Upper lobe of right lung (tissue), 1 donor: ENCODE measurements around the gene TSPAN14. TPM values are rescaled to one million over a fixed set of nuclear protein-coding genes. Genes with fewer than 3 reads are reported as not detected.
A peak's percentile ranks its signal among the peaks of the same experiment; 100 is the strongest.

Experiments used
- ATAC-seq: fragments of 200-7000 bp; cut with Tn5 transposase; one replicate; pipeline ENCODE4 v1.9.1; 2020; ENCODE audit warnings: mild to moderate bottlenecking, moderate library complexity
- DNase-seq: peaks from one replicate; pipeline ENCODE4 v3.0.0-alpha.2; 2020
- H3K27ac ChIP-seq: fragments of 200-600 bp; one replicate; pipeline ENCODE4 v1.8.0; 2022
- H3K27me3 ChIP-seq: fragments of 200-600 bp; one replicate; pipeline ENCODE4 v1.8.0; 2022; ENCODE audit warnings: mild to moderate bottlenecking
- H3K36me3 ChIP-seq: fragments of 200-600 bp; one replicate; pipeline ENCODE4 v1.8.0; 2022
- H3K4me1 ChIP-seq: fragments of 200-600 bp; one replicate; pipeline ENCODE4 v1.8.0; 2022
- H3K4me3 ChIP-seq: fragments of 200-600 bp; one replicate; pipeline ENCODE4 v1.8.0; 2022; ENCODE audit warnings: mild to moderate bottlenecking
- H3K9me3 ChIP-seq: fragments of 200-600 bp; one replicate; pipeline ENCODE4 v1.8.0; 2022
- intact Hi-C: fragments of 100-400 bp; cut with DNase I; formaldehyde crosslinking; loops from one replicate; pipeline ENCODE4 v1.11.0; 2022
- total RNA-seq: library from RNA; stranded (reverse); fragmentation: NEBNext Ultra II Directional; extraction: Animal tissue kit (Norgen Biotek cat#: 25700); gene quantifications from one replicate; pipeline ENCODE4 v1.2.1, GENCODE V29; 2021
- TF ChIP-seq, protein P1 (sequence below): fragments of 200-600 bp; IDR thresholded peaks from one replicate; pipeline ENCODE4 v1.8.0; 2022; ENCODE audit warnings: antibody characterized with exemption
- donor health status: DM: no; HTN: yes; CAD: no; lungs with severe emphysema.

The TSPAN14 gene
- total RNA-seq, 1 donor from 2014 or later = 157 TPM

DNA sequence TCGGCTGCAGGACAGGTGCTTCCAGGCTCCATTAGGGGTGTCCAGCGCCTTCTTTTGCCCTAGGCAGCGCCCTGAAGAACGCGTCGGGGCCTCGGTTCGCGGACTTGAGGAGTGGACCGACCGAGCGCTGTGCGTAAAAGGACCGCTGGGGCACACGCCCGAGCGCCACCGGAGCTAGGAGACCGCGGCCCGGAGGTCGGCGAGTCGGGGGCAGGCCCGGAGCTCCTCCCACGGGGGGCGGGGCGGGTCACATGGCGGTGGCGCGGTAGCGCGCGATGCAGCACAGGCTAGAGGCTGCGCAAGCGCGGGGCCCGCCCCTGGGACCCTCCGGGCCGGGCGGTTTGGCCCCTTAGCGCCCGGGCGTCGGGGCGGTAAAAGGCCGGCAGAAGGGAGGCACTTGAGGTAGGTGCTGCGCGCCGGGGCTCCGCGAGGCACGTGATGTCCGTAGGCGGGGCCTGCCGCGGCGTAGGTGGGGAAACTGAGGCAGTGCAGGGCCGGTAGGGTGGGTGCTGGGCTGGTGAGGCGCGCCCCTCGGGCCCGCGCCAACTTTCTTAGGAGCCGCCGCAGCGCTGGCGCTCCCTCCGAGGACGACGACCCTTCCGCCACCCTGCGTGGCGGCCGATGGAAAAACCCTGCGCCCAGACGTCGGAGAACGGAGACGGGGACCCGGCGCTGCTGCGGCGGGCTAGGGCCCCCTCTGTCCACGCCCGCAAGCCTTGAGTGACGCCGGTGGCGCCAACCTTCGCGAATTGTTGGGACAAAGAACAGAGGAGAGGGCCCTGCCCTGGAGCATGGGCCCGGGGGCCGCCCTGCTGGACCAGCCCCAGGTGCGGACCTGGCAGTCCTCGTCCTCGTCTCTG is 45.6 kb upstream of the TSPAN14 start, which contains the start of gene PRXL2A:
PRXL2A (plus strand) TSS at position 310 of the 860 bp plus-strand sequence. CDS start 11,917 bp downstream, outside the sequence.
- ATAC-seq (peak; percentile 95), DNase-seq (peak; percentile 95)
- Histone ChIP-seq H3K27ac (peak within 1 kb of the TSS; percentile 47), H3K36me3 (no peaks in the 10 kb centered on the region), H3K27me3 (no peaks in the 10 kb centered on the region), H3K4me3 (peak within 1 kb of the TSS; percentile 74), H3K4me1 (peaks cover 30% of the 10 kb centered on the region), H3K9me3 (no peaks in the 10 kb centered on the region)
- TF ChIP-seq, protein P1, sequence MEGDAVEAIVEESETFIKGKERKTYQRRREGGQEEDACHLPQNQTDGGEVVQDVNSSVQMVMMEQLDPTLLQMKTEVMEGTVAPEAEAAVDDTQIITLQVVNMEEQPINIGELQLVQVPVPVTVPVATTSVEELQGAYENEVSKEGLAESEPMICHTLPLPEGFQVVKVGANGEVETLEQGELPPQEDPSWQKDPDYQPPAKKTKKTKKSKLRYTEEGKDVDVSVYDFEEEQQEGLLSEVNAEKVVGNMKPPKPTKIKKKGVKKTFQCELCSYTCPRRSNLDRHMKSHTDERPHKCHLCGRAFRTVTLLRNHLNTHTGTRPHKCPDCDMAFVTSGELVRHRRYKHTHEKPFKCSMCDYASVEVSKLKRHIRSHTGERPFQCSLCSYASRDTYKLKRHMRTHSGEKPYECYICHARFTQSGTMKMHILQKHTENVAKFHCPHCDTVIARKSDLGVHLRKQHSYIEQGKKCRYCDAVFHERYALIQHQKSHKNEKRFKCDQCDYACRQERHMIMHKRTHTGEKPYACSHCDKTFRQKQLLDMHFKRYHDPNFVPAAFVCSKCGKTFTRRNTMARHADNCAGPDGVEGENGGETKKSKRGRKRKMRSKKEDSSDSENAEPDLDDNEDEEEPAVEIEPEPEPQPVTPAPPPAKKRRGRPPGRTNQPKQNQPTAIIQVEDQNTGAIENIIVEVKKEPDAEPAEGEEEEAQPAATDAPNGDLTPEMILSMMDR = no peak
- intact Hi-C loops = no loop called here

DNA sequence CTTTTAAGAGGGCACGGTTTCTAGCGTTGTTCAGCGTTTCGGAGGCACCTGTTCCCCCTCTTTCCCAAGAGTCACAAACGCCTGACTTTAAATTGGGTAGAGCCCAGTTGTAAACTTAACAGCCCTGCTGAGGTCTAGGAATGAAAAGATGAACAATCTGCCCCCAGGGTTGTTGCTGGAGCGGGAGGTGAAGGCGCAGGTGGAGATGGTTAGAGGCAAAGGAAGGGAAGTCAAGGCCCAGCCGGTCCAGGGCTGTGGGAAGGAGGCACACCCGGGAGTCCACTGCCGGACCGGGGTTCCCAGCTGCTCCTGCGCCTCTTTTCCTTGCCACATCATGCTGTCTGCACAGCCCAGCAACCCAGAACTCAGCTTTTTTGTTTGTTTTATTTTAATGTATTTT is 45.0 kb upstream of the TSPAN14 start:
- Histone ChIP-seq H3K4me1 (peaks cover 36% of the 10 kb centered on the region), H3K27ac (peak overlapping the region; percentile 47), H3K27me3 (no peaks in the 10 kb centered on the region), H3K4me3 (peak overlapping the region; percentile 74), H3K36me3 (no peaks in the 10 kb centered on the region), H3K9me3 (no peaks in the 10 kb centered on the region)
- intact Hi-C loops = no loop called here
- DNase-seq (no peak), ATAC-seq (no peak)
- TF ChIP-seq, protein P1 = no peak

DNA sequence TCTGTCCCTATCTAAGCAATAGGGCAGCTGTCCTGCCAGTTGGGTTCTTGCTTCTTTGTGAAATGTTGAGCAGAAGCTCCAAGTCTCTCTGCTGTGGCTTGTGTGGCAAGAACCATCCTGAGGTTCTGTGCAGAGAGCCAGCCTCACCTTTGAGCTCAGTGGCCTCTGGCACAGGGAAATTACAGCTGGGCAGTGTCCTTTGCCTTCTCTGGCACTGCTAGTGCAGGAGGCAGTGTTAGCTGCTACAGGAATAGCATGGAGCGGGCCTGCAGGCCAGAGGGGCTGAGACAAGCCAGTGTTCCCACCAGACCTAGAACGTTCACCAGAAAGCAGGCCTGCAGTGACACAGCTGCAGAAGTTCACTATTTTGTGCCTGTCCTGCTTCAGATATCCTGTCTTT is 44.0 kb upstream of the TSPAN14 start:
- Histone ChIP-seq H3K27ac (no peak overlapping the region), H3K4me1 (peaks cover 43% of the 10 kb centered on the region), H3K27me3 (no peaks in the 10 kb centered on the region), H3K4me3 (no peak overlapping the region), H3K36me3 (no peaks in the 10 kb centered on the region), H3K9me3 (no peaks in the 10 kb centered on the region)
- no peak for DNase-seq
- intact Hi-C loops = no loop called here
- ATAC-seq = no peak
- TF ChIP-seq, protein P1 = no peak

DNA sequence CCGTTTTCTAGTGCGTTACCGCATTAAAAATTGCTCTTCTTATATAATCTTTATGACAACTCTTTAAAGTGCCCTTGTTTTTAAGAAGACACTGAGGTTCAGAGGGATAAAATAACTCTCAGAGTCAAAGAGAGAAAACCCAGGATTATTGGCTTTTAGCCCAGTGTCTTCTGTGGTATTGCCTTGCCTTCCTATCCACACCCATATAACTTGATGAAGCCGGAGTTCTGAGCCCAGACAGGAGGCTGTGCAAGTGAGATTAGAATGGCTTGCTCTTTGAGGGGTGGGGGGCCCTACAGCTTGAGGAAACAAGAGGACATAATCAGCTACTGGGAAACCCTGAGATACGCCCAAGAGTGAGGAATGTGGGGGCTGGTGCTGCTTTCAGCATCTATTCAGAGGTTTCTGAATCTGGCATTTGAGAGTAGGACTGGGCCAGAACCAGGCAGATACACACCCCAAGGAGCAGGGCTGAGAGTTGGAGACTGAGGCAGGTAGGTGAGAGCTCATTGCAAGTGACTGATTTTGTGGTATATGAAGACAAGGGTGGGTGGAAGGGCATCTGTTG is 43.4 kb upstream of the TSPAN14 start:
- Histone ChIP-seq H3K9me3 (no peaks in the 10 kb centered on the region), H3K27me3 (no peaks in the 10 kb centered on the region), H3K4me3 (no peak overlapping the region), H3K4me1 (peaks cover 44% of the 10 kb centered on the region), H3K27ac (no peak overlapping the region), H3K36me3 (no peaks in the 10 kb centered on the region)
- ATAC-seq (no peak), DNase-seq (no peak)
- TF ChIP-seq, protein P1 = no peak
- intact Hi-C loops = no loop called here

DNA sequence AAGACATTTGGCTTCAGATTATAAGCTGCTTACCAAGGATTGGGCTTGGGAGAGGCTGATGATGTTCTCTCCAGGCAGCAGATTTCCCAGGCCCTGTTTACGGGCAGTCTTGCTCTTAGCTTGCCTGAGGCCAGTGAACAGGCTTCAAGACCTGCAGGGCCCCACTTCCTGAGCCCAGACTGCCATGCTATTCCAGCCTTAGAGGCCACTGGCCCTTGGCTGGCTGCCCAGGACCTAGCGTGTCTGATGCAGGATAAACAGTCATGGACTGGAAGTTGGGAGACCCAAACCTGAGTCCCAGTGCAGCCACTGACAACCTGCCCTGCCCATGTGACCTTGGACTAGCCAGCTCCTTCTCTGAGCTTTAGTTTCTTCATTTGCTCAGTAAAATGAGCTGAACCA is 42.8 kb upstream of the TSPAN14 start:
- Histone ChIP-seq H3K9me3 (no peaks in the 10 kb centered on the region), H3K27me3 (no peaks in the 10 kb centered on the region), H3K4me3 (no peak overlapping the region), H3K36me3 (no peaks in the 10 kb centered on the region), H3K27ac (no peak overlapping the region), H3K4me1 (peaks cover 47% of the 10 kb centered on the region)
- no peak for ATAC-seq
- TF ChIP-seq, protein P1 = no peak
- DNase-seq = no peak
- intact Hi-C loops = no loop called here
